ENCODE data around the gene LRIG2. TPM values are rescaled to one million over a fixed set of nuclear protein-coding genes. Genes with fewer than 3 reads are reported as not detected.
A peak's percentile ranks its signal among the peaks of the same experiment; 100 is the strongest.
"Not testable (repeated sequence)": the region's sequence is repeated elsewhere in the genome, so short reads cannot be mapped to it uniquely, and the experiment has no call there.

The LRIG2 gene, protein sequence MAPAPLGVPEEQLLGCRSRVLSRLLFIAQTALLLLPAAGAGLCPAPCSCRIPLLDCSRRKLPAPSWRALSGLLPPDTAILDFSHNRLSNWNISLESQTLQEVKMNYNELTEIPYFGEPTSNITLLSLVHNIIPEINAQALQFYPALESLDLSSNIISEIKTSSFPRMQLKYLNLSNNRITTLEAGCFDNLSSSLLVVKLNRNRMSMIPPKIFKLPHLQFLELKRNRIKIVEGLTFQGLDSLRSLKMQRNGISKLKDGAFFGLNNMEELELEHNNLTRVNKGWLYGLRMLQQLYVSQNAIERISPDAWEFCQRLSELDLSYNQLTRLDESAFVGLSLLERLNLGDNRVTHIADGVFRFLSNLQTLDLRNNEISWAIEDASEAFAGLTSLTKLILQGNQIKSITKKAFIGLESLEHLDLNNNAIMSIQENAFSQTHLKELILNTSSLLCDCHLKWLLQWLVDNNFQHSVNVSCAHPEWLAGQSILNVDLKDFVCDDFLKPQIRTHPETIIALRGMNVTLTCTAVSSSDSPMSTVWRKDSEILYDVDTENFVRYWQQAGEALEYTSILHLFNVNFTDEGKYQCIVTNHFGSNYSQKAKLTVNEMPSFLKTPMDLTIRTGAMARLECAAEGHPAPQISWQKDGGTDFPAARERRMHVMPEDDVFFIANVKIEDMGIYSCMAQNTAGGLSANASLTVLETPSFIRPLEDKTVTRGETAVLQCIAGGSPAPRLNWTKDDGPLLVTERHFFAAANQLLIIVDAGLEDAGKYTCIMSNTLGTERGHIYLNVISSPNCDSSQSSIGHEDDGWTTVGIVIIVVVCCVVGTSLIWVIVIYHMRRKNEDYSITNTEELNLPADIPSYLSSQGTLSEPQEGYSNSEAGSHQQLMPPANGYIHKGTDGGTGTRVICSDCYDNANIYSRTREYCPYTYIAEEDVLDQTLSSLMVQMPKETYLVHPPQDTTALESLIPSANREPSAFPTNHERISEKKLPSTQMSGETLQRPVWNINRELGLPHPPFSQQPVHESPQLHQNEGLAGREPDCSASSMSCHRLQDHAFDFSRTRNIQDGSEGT
- total RNA-seq = 9.5 and 12.4 TPM in 2 replicates

DNA sequence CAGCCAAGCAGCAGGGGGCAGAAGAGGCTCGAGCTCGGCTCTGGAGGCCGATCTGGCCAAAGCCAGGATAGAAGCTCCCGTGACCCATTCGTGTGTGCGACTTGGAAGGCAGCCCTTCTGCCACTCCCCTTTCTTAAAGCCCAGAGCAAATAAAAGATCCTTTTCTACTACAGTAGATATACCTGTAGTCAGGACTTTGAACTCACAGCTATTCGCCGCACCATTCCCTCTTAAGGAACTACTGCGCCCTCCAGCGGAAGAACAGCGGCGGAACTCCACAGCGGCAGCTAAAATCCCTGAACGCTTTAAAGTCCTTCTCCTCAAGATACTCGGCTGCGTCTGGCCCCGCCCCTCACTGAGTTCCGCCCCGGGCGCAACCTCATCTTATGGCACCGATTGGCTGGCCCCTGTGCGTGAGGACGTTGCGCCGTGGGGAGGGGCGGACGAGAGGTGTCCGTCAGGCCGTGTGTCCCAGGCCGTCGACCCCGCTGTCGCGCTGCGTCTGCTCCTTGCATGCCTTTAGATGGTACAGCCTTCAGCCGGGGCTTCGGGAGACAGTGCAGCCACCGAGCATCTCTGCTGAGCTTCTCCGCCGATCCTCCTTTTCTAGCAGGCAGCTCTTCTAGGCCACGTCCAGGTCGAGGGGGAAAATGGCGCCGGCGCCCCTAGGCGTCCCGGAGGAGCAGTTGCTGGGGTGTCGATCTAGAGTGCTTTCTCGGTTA lies at the start of gene LRIG2:
Gene LRIG2, plus strand, starts transcription at position 442 of the 722 bp plus-strand sequence. Its CDS starts 209 bp downstream, at position 651.
- peak; percentile 94 for DNase-seq (ENCODE audit: low read depth, low spot score)

DNA sequence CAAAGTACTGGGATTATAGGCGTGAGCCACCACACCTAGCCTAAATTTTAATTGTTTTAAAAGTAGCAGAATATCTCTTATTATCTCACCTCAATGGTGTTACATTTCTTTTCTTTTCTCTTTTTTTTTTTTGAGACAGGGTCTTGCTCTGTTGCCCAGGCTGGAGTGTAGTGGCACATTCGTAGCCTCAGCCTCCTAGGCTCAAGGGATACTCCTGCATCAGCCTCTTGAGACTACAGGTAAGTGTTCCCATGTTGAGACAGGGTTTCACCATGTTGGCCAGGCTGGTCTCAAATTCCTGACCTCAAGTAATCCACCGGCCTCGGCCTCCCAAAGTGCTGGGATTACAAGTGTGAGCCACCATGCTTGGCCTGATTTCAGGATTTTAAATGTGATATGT lies 49.7 kb upstream of the LRIG2 start:
- DNase-seq (ENCODE audit: low read depth, low spot score) = not testable (repeated sequence)

DNA sequence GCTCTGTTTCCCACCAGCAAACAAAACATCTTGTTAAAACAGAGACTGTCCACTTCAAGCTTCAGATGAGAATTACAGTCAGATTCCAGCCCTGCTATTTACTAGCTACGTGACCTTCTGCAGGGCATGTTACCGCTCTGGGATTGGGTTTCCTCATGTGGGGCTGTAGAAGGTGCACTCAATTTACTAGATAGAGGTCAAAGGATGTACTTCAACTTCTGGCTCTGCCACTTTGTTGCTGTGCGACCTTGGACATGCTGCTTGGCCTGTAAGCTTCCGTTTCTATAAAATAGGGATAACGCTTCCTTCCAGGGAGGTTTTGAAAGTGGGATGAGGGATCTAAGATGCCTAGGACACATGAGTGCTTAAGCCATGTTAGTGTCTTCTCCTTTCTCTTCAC lies 46.0 kb upstream of the LRIG2 start:
- DNase-seq (ENCODE audit: low read depth, low spot score) = no peak

DNA sequence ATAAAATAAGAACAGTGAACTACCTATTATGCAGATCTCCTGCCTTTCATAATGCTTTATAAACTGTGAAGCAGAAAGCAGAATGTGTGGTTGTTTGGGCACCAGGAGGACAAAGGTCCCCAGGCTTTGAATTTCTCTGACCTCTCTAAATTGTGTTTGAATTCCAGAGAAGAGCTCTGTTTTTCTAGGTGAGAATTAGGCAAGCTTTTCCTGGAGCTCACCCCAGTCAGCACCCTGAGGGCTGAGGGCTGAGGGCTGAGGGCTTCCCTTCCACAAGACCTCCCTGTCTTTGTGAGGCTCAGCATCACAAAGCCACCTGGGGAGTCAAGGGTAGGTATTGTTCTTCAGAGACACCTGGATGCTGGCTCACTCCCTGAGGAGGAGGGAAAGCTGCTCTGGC lies 45.5 kb upstream of the LRIG2 start:
- no peak for DNase-seq (ENCODE audit: low read depth, low spot score)

DNA sequence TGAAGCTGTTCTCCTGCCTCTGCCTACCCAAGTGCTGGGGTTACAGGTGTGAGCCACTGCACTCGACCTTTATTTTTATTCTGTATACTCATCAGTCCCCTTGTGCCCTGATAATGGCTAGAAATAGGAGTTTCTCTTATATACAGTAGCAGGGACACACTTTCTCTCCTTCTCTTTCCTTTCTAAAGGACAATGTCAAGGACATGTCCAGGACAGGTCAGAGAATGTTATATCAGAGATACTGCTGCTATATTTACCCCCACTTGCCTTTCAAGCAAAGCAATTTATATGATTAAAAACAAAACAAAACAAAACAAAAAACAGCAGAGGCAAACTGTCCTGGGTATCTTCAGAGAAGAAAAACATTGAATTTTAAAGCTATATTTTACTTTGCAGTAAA lies 43.2 kb upstream of the LRIG2 start:
- DNase-seq (ENCODE audit: low read depth, low spot score) = no peak

DNA sequence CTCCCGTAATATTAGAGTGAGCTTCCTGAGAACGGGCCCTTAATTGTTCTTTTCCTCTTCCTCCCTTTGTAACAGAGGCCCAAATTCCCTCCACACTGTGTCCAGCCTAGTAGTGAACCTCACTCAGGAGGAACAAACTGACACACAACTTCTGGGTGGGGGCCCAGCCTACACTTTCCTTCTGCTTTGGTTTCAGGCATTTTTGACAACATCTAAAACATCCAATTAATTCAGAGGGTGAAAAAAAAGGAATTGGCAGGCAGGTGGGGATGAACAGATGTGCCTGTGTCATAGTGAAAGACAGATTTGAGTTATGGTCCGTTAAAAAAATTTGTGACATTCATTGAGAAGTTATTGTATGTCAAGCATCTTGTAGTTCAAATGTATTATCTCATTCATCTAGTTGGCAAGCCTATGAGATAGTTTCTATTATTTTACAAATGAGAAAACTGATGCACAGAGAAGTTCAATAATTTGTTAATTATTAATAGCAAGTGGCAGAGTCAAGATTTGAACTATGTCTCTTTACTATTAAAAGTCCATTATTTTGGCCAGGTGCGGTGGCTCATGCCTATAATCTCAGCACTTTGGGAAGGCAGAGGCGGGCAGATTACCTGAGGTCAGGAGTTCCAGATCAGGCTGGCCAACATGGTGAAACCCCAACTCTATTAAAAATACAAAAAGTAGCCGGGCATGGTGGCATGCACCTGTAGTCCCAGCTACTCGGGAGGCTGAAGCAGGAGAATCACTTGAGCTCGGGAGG lies 41.6 kb upstream of the LRIG2 start:
- peak; percentile 36 for DNase-seq (ENCODE audit: low read depth, low spot score)

DNA sequence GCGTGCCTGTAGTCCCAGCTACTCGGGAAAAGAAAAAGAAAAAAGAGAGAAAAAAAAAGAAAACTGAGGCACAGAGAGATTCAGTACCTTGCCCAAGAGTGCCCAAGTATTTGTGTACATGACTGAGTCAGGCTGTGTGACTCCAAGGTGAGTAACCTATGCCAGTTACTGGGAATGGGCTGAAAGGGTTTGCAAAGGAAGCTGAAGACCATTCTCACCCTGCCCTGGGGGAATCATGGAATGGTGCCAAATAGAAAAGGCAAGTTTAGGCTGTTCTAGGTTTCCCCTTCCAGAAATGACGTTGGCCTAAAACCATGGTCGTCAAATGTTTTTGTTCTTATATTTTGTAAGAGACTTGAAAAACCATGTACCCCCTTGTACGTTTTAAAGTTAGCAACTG lies 37.9 kb upstream of the LRIG2 start:
- DNase-seq (ENCODE audit: low read depth, low spot score) = no peak

DNA sequence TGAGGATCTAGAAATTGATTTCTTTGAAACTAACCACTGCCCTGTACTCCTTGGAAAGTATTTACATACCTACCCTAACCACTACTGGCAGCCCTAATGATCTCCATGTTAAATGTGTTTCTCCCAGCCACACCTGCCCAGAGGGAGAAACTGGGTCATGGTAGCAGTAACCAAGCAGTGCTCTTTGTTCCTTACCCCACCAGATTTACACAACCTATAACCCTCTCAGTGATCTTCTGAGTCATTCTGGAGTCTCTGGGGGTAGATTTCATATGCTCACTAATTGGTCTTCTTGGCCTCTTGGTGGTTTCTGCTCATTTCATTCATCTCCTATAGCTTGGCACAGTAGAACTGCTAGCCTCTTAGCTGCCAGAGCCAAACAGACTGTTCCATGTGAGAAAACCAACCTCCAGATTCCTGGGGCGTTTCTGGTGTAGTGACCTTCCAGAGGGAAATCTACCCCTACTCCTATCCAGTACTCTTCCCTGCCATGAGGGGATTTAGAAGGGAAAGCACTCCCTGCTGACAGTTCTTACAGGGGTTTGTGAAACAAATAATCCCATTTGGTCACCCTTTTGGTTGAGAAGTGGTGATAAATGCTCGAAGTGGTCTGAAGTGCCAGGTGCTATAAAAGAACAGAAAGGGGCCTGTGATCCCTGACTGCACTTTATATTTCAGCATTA lies 36.2 kb upstream of the LRIG2 start:
- DNase-seq (ENCODE audit: low read depth, low spot score) = no peak

DNA sequence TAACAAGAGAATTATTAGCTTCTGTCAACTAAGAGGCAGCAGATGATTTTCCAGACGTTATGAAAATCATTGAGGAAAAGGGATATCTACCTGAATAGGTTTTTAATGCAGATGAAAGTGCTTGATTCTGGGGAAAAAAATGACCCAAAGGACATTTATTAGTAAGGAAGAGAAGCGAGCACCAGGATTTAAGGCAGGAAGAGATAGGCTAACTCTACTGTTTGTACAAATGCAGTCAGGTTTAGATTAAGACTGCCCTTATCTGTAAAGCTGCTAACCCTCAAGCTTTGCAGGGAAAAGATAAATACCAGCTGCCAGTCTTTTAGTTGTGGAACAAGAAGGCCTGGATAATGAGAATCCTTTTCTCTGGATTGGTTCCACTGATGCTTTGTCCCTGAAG lies 33.0 kb upstream of the LRIG2 start:
- peak; percentile 8 for DNase-seq (ENCODE audit: low read depth, low spot score)

DNA sequence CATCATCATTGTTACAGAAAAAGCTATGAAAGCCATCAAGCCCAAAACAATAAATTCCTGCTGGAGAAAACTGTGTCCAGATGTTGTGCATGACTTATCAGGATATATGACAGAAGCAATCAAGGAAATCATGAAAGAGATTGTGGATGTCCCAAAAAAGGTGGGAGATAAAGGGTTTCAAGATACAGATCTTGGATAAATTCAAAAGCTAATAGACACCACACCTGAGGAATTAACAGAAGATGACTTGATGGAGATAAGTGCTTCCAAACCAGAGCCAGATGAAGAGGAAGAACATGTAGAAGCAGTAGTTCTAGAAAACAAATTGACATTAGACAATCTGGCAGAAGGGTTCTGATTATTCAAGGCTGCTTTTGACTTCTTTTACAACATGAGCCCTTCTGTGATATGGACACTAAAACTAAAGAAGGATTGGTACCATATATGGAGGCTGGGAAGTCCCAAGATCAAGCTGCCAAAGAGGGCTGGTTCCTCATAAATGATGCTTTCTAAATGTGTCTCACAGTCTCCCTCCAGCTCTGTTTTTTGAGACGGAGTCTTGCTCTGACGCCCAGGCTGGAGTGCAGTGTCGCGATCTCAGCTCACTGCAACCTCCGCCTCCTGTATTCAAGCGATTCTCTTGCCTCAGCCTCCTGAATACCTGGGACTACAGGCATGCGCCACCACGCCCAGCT lies 32.1 kb upstream of the LRIG2 start:
- DNase-seq (ENCODE audit: low read depth, low spot score) = no peak

DNA sequence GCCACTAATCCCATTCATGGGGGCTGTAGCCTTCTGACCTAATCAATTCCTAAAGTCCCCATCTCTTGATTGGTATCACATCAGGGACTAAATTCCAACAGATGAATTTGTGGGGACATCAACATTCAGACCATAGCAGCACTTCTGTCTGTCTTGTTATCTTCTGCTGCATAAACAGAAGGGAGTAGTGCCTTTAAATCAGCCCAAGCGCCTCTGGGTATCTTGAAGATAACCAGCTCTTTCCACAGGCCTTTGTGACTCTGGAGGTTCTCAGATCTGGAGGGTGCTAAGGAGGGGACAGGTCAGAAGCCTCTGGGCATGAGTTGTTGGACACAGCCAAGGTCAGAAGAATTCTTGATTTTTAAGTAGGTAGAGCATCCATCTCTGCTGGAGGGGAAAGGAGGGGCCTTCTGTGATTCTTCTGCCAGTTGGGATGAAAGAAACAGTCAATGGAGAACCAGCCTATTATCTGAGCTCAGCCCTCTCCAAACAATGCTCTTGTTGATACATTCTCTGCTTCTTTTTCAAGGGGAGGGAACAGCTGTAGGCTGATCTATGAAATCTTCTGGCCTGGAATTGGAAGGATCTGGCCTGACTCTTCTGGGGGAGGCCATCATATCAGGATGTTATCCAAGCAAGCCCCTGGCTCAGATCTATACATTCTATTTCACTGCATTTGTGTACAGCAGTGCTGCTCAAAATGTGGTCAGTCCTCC lies 31.3 kb upstream of the LRIG2 start:
- no peak for DNase-seq (ENCODE audit: low read depth, low spot score)

DNA sequence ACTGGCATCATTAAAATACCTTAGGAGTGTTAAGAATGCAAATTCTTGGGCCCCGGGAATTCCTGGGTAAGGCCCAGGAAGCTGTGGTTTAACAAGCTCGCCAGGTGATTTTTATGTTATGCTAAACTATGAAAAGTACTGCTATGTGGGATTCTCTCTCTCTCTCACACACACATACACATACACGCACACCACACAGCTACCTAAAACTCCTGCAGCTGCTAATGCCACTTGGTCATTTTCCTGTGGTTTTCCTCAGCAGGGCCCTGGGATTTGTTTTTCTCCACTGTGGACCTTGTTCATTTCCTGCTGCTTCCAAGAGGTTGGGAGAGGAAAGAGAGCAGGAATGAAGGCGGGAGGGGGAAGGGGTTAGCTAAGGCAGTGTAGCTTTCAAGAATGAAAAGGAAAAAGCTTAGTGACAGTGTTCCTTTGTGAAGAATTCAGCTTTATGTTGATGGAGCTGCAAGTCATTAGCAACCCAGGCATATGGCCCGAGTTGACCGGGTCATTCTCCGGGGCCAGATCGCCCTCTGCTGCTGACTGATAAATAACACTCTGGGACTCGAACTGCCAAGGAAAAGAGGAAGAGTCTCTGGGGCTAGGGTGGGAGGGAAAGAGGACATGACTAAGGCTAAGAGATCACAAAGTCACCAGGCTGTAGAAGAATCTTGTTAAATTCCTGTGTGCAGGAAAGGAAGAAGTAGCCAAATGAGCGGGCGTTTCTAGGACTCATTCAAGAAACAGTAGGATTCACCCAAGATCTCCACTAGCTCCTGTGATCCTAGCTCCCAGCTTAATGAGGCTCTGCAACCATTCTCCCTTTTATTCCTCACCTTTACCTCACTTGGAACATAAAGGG lies 30.5 kb upstream of the LRIG2 start:
- peak; percentile 89 for DNase-seq (ENCODE audit: low read depth, low spot score)

DNA sequence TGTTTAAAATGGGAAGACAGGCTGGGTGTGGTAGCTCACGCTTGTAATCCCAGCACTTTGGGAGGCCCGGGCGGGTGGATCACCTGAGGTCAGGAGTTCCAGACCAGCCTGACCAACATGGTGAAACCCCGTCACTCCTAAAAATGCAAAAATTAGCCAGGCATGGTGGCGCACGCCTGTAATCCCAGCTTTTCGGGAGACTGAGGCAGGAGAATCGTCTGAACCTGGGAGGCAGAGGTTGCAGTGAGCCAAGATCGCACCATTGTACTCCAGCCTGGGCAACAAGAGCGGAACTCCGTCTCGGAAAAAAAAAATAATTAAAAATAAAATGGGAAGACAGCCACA lies 29.9 kb upstream of the LRIG2 start:
- DNase-seq (ENCODE audit: low read depth, low spot score) = not testable (repeated sequence)

DNA sequence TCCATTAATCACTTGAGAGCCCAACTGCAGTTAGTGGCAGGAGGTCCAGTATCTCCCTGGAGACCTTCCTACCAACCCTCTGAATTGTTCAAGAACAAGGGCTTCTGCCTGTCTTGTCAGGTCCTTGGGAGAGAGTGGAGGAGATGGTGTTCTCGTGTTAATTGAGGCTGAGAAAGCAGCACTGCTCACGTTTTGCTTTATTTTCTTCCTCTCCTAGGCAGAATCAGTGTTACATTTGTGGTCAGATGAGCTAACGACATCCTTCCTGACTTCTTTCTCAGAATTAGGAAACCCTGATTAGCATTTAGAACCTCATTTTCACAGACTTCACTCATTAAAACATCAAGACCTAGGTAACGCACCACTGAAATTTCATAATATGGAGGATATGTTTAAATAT lies 26.4 kb upstream of the LRIG2 start:
- no peak for DNase-seq (ENCODE audit: low read depth, low spot score)

DNA sequence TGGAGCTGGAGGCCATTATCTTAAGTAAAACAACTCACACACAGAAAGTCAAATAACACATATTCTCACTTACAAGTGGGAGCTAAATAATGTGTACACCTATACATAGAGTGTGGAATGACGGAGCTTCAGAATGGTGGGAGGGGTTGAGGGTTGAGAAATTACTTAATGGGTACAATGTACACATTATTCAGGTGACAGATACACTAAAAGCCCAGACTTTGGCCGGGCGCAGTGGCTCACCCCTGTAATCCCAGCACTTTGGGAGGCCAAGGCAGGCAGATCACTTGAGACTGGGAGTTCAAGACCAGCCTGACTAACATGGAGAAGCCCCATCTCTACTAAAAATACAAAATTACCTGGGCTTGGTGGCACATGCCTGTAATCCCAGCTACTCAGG lies 24.9 kb upstream of the LRIG2 start:
- no peak for DNase-seq (ENCODE audit: low read depth, low spot score)

DNA sequence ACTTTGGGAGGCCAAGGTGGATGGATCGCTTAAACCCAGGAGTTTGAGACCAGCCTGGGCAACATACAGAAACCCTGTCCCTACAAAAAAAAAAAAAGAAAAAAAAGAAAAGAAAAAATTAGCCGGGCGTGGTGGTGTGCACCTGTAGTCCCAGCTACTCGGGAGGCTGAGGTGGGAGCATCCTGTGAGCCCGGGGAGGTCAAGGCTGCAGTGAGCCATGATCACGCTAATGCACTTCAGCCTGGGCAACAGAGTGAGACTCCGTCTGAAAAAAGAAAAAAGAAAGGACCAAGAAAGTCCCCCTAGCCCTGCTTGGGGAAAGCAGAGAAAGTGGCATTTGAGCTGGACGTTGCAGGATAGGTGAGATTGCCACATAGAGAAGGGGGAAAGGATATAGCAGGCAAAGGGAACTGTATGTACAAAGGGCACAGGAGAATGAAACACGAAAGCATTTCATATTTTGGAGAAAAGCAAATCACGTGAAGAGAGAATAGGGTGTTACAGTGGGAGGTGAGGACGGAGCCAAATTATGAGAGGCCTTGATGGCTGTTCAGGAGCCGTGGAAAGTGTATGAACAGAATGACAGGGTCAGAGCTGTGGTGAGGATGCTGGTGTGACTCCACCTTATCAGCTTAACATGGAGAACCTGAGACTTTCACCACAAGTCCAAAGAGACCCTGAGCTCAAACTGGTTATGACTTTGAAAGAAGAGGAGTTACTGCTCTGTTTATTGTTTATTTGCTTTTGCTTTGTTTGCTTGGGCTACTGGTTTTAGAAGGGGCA lies 19.5 kb upstream of the LRIG2 start:
- no peak for DNase-seq (ENCODE audit: low read depth, low spot score)

DNA sequence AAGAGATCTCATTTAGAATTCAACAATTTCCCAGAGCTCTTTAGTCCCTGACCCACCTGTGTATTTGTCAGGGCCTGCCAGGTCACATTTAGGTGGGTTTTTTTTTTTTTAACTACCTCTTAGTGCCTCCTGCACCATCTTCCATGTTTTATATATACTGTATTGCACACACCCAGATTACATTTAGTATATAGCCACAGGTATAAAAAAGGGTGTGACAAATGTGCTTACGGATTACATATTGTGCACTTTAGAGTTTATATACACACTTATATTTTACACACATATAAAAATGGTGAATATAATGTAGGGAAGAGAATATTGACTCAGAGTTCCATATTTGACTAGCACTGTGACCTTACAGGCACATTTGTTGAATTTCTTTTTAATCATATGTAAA lies 17.4 kb upstream of the LRIG2 start:
- no peak for DNase-seq (ENCODE audit: low read depth, low spot score)

All from pulmonary artery endothelial cell (primary cell).